HepG2 (cell line): ENCODE measurements around the gene MAPK4.

Experiments used
- CREB1 ChIP-seq, 2 experiments: fragments of 450-650 bp in 1 of 2; IDR thresholded peaks; 2 replicates each; pipeline ENCODE4 v1.6.1; 2016 to 2017; ENCODE audit warnings: control low read depth in 1 of 2, mild to moderate bottlenecking in 1 of 2, missing compliant biosample characterization in 1 of 2, missing genetic modification characterization in 1 of 2
- CTCF ChIP-seq: sonication (generic); formaldehyde crosslinking; IDR thresholded peaks from 2 replicates; pipeline ENCODE4 v1.5.0; 2020; ENCODE audit warnings: mild to moderate bottlenecking, missing genetic modification reagents, moderate library complexity
- ELF4 ChIP-seq: sonication (generic); formaldehyde crosslinking; IDR thresholded peaks from 2 replicates; pipeline ENCODE4 v1.5.0; 2020; ENCODE audit warnings: missing genetic modification reagents, mild to moderate bottlenecking, moderate library complexity, borderline replicate concordance
- REST ChIP-seq, 2 experiments: IDR thresholded peaks; 2 replicates each; pipeline ENCODE4 v1.6.1; 2011 to 2012; ENCODE audit warnings: low read length in 2 of 2, borderline replicate concordance in 1 of 2, low read depth in 1 of 2, mild to moderate bottlenecking in 1 of 2, moderate library complexity in 1 of 2
- RNF2 ChIP-seq: fragments of 450-650 bp; conservative IDR thresholded peaks from 2 replicates; pipeline ENCODE4 v1.6.1; 2016; ENCODE audit warnings: low read depth
- SMC3 ChIP-seq: IDR thresholded peaks from 2 replicates; pipeline ENCODE4 v1.6.1; 2011; ENCODE audit warnings: low read length, improper control_type of control experiment
- SNAPC5 ChIP-seq: sonication (generic); formaldehyde crosslinking; IDR thresholded peaks from 2 replicates; pipeline ENCODE4 v1.8.1; 2023; ENCODE audit warnings: mild to moderate bottlenecking, missing genetic modification reagents, borderline replicate concordance
- SUZ12 ChIP-seq: fragments of 150-350 bp; IDR thresholded peaks from 2 replicates; pipeline ENCODE4 v1.6.1; 2014; ENCODE audit warnings: low read depth, low read length
- TARDBP ChIP-seq: sonication (generic); formaldehyde crosslinking; IDR thresholded peaks from 2 replicates; pipeline ENCODE4 v1.8.0; 2022; ENCODE audit warnings: mild to moderate bottlenecking, missing genetic modification reagents
- ZNF138 ChIP-seq: sonication (generic); formaldehyde crosslinking; IDR thresholded peaks from 2 replicates; pipeline ENCODE4 v1.5.0; 2020; ENCODE audit warnings: mild to moderate bottlenecking, low read depth, missing genetic modification reagents
- ZZZ3 ChIP-seq: sonication (generic); formaldehyde crosslinking; IDR thresholded peaks from 2 replicates; pipeline ENCODE4 v1.4.0; 2020; ENCODE audit warnings: missing genetic modification reagents, mild to moderate bottlenecking, borderline replicate concordance

- TF ChIP-seq SUZ12 (no peak), CREB1 (IDR thresholded peaks at IDR 0.05) (no peak), CREB1 (CRISPR knock-in tag; IDR thresholded peaks at IDR 0.05) (no peak), ZNF138 (CRISPR knock-in tag) (no peak), REST (IDR thresholded peaks at IDR 0.05; ENCODE audit: borderline replicate concordance in 1 of 2, low read depth in 1 of 2, low read length in 2 of 2) (no peak), CTCF (no peak), TARDBP (no peak), ZZZ3 (CRISPR knock-in tag) (no peak), RNF2 (no peak), SMC3 (no peak), ELF4 (CRISPR knock-in tag) (no peak), SNAPC5 (CRISPR knock-in tag) (no peak)
These were observed 63.9 kb downstream of the MAPK4 start for GRCh38 chr18:50623694-50624352.
